ENCODE results near the gene NPDC1. TPM values are rescaled to one million over a fixed set of nuclear protein-coding genes. Genes with fewer than 3 reads are reported as not detected.

The NPDC1 gene
- total and polyA plus RNA-seq, 11 donors, result 38.4 to 114 (median 55.1) TPM

- H3K36me3 ChIP-seq, result peaks cover 0 to 21% (median 17%) of the 10 kb centered on the region in 9 donors
- intact Hi-C loops (cut with DNase I), result no loop called here
- no peak overlapping the region for H3K27ac ChIP-seq
- no peaks in the 10 kb centered on the region for H3K9me3 ChIP-seq
- 87 to 92% (median 89%) methylated on average over 12 of the region's 12 CpGs for WGBS, 4 donors
- no peaks in the 10 kb centered on the region for H3K27me3 ChIP-seq
- DNase-seq (no peak), ATAC-seq (no peak)
- TF ChIP-seq, protein P1, sequence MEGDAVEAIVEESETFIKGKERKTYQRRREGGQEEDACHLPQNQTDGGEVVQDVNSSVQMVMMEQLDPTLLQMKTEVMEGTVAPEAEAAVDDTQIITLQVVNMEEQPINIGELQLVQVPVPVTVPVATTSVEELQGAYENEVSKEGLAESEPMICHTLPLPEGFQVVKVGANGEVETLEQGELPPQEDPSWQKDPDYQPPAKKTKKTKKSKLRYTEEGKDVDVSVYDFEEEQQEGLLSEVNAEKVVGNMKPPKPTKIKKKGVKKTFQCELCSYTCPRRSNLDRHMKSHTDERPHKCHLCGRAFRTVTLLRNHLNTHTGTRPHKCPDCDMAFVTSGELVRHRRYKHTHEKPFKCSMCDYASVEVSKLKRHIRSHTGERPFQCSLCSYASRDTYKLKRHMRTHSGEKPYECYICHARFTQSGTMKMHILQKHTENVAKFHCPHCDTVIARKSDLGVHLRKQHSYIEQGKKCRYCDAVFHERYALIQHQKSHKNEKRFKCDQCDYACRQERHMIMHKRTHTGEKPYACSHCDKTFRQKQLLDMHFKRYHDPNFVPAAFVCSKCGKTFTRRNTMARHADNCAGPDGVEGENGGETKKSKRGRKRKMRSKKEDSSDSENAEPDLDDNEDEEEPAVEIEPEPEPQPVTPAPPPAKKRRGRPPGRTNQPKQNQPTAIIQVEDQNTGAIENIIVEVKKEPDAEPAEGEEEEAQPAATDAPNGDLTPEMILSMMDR (IDR thresholded peaks at IDR 0.05), result no peak
- TF ChIP-seq POLR2A (IDR thresholded peaks at IDR 0.05), result no peak
- H3K4me1 ChIP-seq, result peaks cover 5 to 62% (median 19%) of the 10 kb centered on the region in 12 donors
- H3K4me3 ChIP-seq, result no peak overlapping the region
Measured at GRCh38 chr9:137075275-137075775, 29.3 kb upstream of the NPDC1 start.

DNA sequence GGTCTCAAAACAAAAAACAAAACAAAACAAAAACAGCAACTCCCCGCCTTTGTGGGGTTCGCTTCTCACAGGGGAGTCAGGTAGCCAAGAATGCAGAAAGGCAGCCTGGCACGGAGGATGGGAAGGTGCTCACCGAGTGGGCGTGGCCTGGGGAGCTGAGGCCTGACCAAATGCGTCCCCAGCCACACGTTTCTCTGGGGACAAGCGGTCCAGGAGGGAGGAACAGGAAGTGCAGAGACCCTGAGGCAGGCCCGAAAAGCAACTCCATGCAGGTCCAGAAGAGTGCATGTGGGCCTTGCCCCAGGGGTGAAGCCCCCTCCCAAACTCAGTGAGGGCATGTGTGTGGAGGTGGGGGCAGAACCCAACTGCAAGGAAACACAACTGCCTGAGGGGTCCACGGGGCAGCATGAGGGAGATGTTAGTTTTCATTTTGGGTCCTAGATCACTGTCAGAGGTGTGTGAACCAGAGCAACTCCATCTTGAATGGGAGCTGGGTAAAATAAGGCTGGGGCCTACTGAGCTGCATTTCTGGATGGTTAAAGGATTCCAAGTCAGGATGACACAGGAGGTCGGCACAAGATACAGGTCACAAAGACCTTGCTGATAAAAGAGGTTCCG is 28.8 kb upstream of the NPDC1 start:
- TF ChIP-seq, protein P1 (IDR thresholded peaks at IDR 0.05), result no peak
- no peak for TF ChIP-seq POLR2A (IDR thresholded peaks at IDR 0.05)
- no peaks in the 10 kb centered on the region for H3K9me3 ChIP-seq
- WGBS, 4 donors, result 85 to 91% (median 88%) methylated on average over 12 of the region's 12 CpGs
- ATAC-seq, result no peak
- DNase-seq, result peak in 2 of 5 donors; percentile 16 to 19
- H3K27ac ChIP-seq, result no peak overlapping the region
- H3K4me3 ChIP-seq, result no peak overlapping the region
- intact Hi-C loops (cut with DNase I), result no loop called here
- peaks cover 0 to under 1% (median 0%) of the 10 kb centered on the region in 9 donors for H3K27me3 ChIP-seq
- H3K36me3 ChIP-seq, result peaks cover 0 to 15% (median 11%) of the 10 kb centered on the region in 9 donors
- peaks cover 5 to 62% (median 20%) of the 10 kb centered on the region in 12 donors for H3K4me1 ChIP-seq

GRCh38 chr9:137073992-137074399 is 28.0 kb upstream of the NPDC1 start:
- peaks cover 5 to 64% (median 22%) of the 10 kb centered on the region in 12 donors for H3K4me1 ChIP-seq
- intact Hi-C loops (cut with DNase I), result no loop called here
- peaks cover 0 to 8% (median 4%) of the 10 kb centered on the region in 9 donors for H3K27me3 ChIP-seq
- ATAC-seq (no peak), DNase-seq (no peak)
- TF ChIP-seq, protein P1 (IDR thresholded peaks at IDR 0.05), result no peak
- no peak for TF ChIP-seq POLR2A (IDR thresholded peaks at IDR 0.05)
- H3K9me3 ChIP-seq, result no peaks in the 10 kb centered on the region
- H3K27ac ChIP-seq, result peak overlapping the region in 1 of 12 donors; percentile 42
- peaks cover 0 to 8% (median 4%) of the 10 kb centered on the region in 9 donors for H3K36me3 ChIP-seq
- WGBS, 4 donors, result 90 to 96% (median 92%) methylated on average over 8 of the region's 8 CpGs
- no peak overlapping the region for H3K4me3 ChIP-seq

DNA sequence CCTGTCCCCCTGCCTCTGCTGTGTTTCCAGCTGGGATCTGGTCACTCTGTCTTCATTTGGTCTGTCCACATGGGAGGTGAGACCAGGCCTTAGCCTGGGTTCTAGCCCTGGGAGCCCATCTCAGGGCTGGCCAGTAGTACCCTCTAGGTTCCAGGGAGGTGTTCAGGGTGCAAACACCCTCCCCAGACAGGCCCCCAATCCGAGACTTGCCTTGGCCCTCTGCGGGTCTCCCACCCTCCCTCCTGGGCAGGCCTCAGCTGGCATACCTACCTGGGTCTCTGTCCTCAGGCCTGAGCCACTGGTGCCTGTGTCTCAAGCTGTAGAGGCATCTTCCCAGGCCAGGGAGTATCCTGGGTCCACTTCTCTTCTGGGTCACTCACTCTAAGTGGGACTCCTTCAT is 25.3 kb upstream of the NPDC1 start:
- TF ChIP-seq, protein P1 (IDR thresholded peaks at IDR 0.05), result no peak
- no peak for TF ChIP-seq POLR2A (IDR thresholded peaks at IDR 0.05)
- ATAC-seq, result no peak
- peak overlapping the region in 3 of 12 donors; percentile 6 to 55 (median 45) for H3K4me3 ChIP-seq
- DNase-seq, result no peak
- H3K27me3 ChIP-seq, result peaks cover 0 to 14% (median 5%) of the 10 kb centered on the region in 9 donors
- peaks cover 0 to 46% (median 9%) of the 10 kb centered on the region in 12 donors for H3K4me1 ChIP-seq
- WGBS, 4 donors, result 81 to 90% (median 88%) methylated on average over 2 of the region's 2 CpGs
- H3K27ac ChIP-seq, result peak overlapping the region in 10 of 12 donors; percentile 20 to 94 (median 76)
- no peaks in the 10 kb centered on the region for H3K9me3 ChIP-seq
- intact Hi-C loops (cut with DNase I), result no loop called here
- H3K36me3 ChIP-seq, result no peaks in the 10 kb centered on the region
